Activated CD4-positive, alpha-beta memory T cell treated with anti-CD3 and anti-CD28 coated beads, Interleukin-2, amount 10 ng/mL, durations not matched to agents 7 days and 5 days (primary cell): ENCODE results near the gene CASK. TPM values are rescaled to one million over a fixed set of nuclear protein-coding genes. Genes with fewer than 3 reads are reported as not detected.

Source experiments
- CTCF ChIA-PET: fragments of 350-600 bp; sonication (Branson Sonifier 250); formaldehyde crosslinking; loops from one replicate; lab custom pipeline; 2021; ENCODE audit warnings: antibody characterized with exemption, inconsistent platforms; lab: Charles Lee
- POLR2A ChIA-PET: fragments of 350-600 bp; sonication (Branson Sonifier 250); formaldehyde crosslinking; loops from one replicate; lab custom pipeline; 2021; ENCODE audit warnings: antibody characterized with exemption; lab: Charles Lee
- DNase-seq: peaks from one replicate; pipeline ENCODE4 v3.0.0-alpha.2; 2020
- H3K27ac Mint-ChIP-seq: one replicate; pipeline ENCODE4 v1.8.0; 2021; ENCODE audit warnings: mild to moderate bottlenecking, mixed read lengths
- H3K27me3 Mint-ChIP-seq: one replicate; pipeline ENCODE4 v1.8.0; 2021; ENCODE audit warnings: mixed read lengths
- H3K36me3 Mint-ChIP-seq: one replicate; pipeline ENCODE4 v1.8.0; 2021; ENCODE audit warnings: low read depth, mixed read lengths
- H3K4me1 Mint-ChIP-seq: one replicate; pipeline ENCODE4 v1.8.0; 2021; ENCODE audit warnings: mixed read lengths
- H3K4me3 Mint-ChIP-seq: one replicate; pipeline ENCODE4 v1.8.0; 2021; ENCODE audit warnings: mild to moderate bottlenecking, mixed read lengths
- H3K9me3 Mint-ChIP-seq: one replicate; pipeline ENCODE4 v1.8.0; 2021; ENCODE audit warnings: mixed read lengths
- total RNA-seq, 2 experiments: library from RNA; stranded (reverse); gene quantifications; one replicate each; pipeline ENCODE4 v1.2.3, GENCODE V29; 2021

CASK gene
- total RNA-seq, 2 experiments from 2014 or later, result 30.1 to 32.7 TPM

DNA sequence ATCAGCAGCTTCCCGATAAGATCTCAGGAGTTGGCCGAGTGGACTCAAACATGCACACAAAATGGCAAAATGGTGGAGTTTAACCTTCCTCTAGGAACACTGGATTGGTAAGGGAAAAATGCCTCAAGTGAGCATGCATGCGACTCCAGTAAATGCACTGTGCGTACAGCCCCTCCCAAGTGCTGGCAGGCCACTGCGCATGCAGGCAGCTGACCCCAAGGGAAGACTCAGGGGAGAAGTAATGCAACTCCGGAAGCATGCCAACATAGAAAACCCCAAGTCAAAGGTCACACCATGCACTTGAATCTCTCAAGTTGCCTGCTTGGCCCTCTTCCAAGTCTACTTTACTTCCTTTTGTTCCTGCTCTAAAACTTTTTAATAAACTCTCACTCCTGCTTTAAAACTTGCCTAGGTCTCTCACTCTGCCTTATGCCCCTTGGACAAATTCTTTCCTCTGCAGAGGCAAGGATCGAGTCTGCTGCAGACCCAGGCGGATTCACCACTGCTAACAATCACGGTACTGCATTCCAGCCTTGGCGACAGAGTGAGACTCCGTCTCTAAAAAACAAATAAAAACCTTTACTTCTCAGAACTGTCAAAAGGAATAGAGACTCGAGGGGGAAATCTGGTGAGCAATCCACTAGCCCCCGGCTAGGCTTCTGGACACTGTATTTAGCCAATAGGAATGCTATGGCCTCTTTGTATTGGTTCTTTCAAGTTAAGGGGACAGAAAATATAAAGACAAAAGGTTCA is 442.7 kb downstream of the CASK start:
- CTCF ChIA-PET, result interaction anchor here (0.6 to 1.0 kb wide), 2 partner anchors 32 to 269 kb away, joined by 3 to 4 read pairs; no protein-coding TSS in a partner anchor

GRCh38 chrX:41478381-41478911 is 444.9 kb downstream of the CASK start:
- peaks cover 6% of the 10 kb centered on the region for H3K4me1 Mint-ChIP-seq
- no peaks in the 10 kb centered on the region for H3K9me3 Mint-ChIP-seq
- no peak for DNase-seq
- no peak overlapping the region for H3K4me3 Mint-ChIP-seq
- no peak overlapping the region for H3K27ac Mint-ChIP-seq
- no peaks in the 10 kb centered on the region for H3K36me3 Mint-ChIP-seq
- CTCF ChIA-PET, result no interaction called here
- no peaks in the 10 kb centered on the region for H3K27me3 Mint-ChIP-seq
- POLR2A ChIA-PET, result no interaction called here

More for the DNA sequence above, 442.7 kb downstream of the CASK start:
- H3K9me3 Mint-ChIP-seq, result no peaks in the 10 kb centered on the region
- H3K36me3 Mint-ChIP-seq, result no peaks in the 10 kb centered on the region
- no peak overlapping the region for H3K4me3 Mint-ChIP-seq
- H3K27ac Mint-ChIP-seq, result no peak overlapping the region
- POLR2A ChIA-PET, result no interaction called here
- H3K4me1 Mint-ChIP-seq, result peaks cover 6% of the 10 kb centered on the region
- no peaks in the 10 kb centered on the region for H3K27me3 Mint-ChIP-seq
- DNase-seq, result no peak

GRCh38 chrX:41475591-41476241 is 447.6 kb downstream of the CASK start:
- H3K4me1 Mint-ChIP-seq, result peaks cover 6% of the 10 kb centered on the region
- H3K27me3 Mint-ChIP-seq, result no peaks in the 10 kb centered on the region
- DNase-seq, result no peak
- no peaks in the 10 kb centered on the region for H3K9me3 Mint-ChIP-seq
- no peaks in the 10 kb centered on the region for H3K36me3 Mint-ChIP-seq
- H3K27ac Mint-ChIP-seq, result no peak overlapping the region
- POLR2A ChIA-PET, result no interaction called here
- H3K4me3 Mint-ChIP-seq, result no peak overlapping the region
- CTCF ChIA-PET, result no interaction called here

DNA sequence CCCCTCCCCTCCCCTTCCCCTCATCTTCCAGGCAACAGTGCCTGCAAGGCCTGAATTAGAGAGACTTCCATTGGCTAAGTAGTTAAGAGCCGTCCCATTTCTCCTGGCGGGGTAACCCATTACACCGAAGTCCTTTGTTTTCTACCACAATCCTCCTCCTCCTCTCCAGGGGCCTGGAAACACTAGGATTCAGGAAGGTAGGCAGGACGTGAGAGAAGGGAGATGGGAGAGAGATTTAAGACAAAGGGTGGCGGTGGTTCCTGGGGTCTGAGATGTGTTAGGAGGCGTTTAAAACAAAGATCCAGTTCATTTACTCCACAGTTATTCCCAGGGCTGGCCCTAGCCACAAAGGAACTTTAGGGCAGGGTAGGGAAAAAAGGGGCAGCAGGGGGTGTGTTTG is 448.2 kb downstream of the CASK start:
- Mint-ChIP-seq H3K27me3 (no peaks in the 10 kb centered on the region), H3K36me3 (no peaks in the 10 kb centered on the region), H3K4me3 (no peak overlapping the region), H3K9me3 (no peaks in the 10 kb centered on the region), H3K27ac (no peak overlapping the region), H3K4me1 (peaks cover 6% of the 10 kb centered on the region)
- DNase-seq, result no peak
- CTCF ChIA-PET, result no interaction called here
- POLR2A ChIA-PET, result no interaction called here

GRCh38 chrX:41474726-41475100 is 448.6 kb downstream of the CASK start:
- ChIA-PET CTCF (no interaction called here), POLR2A (no interaction called here)
- no peak for DNase-seq
- H3K4me3 Mint-ChIP-seq, result no peak overlapping the region
- H3K9me3 Mint-ChIP-seq, result no peaks in the 10 kb centered on the region
- no peak overlapping the region for H3K27ac Mint-ChIP-seq
- H3K36me3 Mint-ChIP-seq, result no peaks in the 10 kb centered on the region
- H3K27me3 Mint-ChIP-seq, result no peaks in the 10 kb centered on the region
- H3K4me1 Mint-ChIP-seq, result peaks cover 9% of the 10 kb centered on the region

DNA sequence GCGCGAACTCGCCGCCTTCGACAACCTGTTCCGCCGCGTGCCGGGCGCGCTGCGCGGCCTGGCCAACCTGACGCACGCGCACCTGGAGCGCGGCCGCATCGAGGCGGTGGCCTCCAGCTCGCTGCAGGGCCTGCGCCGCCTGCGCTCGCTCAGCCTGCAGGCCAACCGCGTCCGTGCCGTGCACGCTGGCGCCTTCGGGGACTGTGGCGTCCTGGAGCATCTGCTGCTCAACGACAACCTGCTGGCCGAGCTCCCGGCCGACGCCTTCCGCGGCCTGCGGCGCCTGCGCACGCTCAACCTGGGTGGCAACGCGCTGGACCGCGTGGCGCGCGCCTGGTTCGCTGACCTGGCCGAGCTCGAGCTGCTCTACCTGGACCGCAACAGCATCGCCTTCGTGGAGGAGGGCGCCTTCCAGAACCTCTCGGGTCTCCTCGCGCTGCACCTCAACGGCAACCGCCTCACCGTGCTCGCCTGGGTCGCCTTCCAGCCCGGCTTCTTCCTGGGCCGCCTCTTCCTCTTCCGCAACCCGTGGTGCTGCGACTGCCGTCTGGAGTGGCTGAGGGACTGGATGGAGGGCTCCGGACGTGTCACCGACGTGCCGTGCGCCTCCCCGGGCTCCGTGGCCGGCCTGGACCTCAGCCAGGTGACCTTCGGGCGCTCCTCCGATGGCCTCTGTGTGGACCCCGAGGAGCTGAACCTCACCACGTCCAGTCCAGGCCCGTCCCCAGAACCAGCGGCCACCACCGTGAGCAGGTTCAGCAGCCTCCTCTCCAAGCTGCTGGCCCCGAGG is 449.2 kb downstream of the CASK start:
- H3K27ac Mint-ChIP-seq, result no peak overlapping the region
- no peaks in the 10 kb centered on the region for H3K36me3 Mint-ChIP-seq
- H3K4me1 Mint-ChIP-seq, result peaks cover 9% of the 10 kb centered on the region
- no peaks in the 10 kb centered on the region for H3K9me3 Mint-ChIP-seq
- ChIA-PET CTCF (no interaction called here), POLR2A (no interaction called here)
- no peak overlapping the region for H3K4me3 Mint-ChIP-seq
- no peak for DNase-seq
- H3K27me3 Mint-ChIP-seq, result no peaks in the 10 kb centered on the region

DNA sequence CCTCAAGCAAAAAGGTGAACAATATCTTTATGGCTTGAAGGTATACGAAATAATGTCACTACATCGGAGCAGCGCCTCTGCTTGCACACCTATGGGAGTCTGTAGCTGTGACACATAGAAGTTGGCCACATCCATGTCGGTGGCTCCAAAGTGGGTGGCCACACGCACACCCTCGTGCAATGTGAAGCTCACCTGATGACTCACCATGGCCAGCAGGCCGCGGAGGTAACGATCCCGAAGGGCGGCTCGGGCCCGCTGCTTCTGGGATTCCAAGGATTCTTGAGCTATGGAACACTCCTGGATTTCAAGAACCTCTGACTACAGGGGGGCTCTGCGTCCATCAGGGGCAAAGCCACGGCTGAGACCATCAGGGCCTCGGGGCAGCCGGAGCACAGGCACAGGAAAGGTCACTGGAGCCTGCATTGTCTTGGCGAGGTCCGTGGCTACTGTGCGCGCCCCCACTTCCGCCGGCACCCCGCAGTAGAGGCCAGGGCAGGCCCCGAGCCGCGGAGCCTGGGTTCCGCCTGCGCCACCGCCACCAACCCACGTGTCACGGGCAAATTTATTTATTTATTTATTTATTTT is 451.0 kb downstream of the CASK start:
- ChIA-PET POLR2A (interaction anchor here (0.7 kb wide), 1 partner anchor 13 kb away, joined by 3 read pairs; no protein-coding TSS in a partner anchor), CTCF (no interaction called here)
- no peaks in the 10 kb centered on the region for H3K36me3 Mint-ChIP-seq
- no peaks in the 10 kb centered on the region for H3K9me3 Mint-ChIP-seq
- peaks cover 4% of the 10 kb centered on the region for H3K4me1 Mint-ChIP-seq
- no peaks in the 10 kb centered on the region for H3K27me3 Mint-ChIP-seq
- DNase-seq, result no peak
- no peak overlapping the region for H3K4me3 Mint-ChIP-seq
- H3K27ac Mint-ChIP-seq, result no peak overlapping the region

- peaks cover 4% of the 10 kb centered on the region for H3K4me1 Mint-ChIP-seq
- no peak overlapping the region for H3K27ac Mint-ChIP-seq
- H3K27me3 Mint-ChIP-seq, result no peaks in the 10 kb centered on the region
- DNase-seq, result no peak
- no peaks in the 10 kb centered on the region for H3K36me3 Mint-ChIP-seq
- H3K4me3 Mint-ChIP-seq, result no peak overlapping the region
- ChIA-PET POLR2A (no interaction called here), CTCF (no interaction called here)
- no peaks in the 10 kb centered on the region for H3K9me3 Mint-ChIP-seq
Observed at GRCh38 chrX:41471786-41472185, 451.6 kb downstream of the CASK start.

DNA sequence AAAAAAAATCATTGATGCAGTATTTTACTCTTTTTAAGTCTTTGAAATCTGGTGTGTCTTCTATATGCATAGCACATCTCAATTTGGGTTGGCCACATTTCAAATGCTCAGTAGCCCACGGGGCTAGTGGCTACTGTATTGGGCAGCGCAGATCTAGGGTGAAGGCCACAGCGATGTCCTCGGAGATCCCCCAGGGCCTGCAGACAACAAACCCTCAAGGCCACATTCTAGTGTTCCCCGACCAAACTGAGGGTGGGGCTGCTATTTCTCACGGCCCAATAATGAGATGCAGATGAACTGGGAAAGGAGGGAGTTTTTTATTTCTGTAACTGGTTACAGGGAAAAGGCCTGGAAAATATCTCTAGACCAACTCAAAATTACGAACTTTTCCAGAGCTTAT is 452.6 kb downstream of the CASK start:
- CTCF ChIA-PET, result interaction anchor here (0.6 kb wide), 1 partner anchor 55 kb away, joined by 3 read pairs; no protein-coding TSS in a partner anchor
- H3K4me3 Mint-ChIP-seq, result no peak overlapping the region
- POLR2A ChIA-PET, result no interaction called here

DNA sequence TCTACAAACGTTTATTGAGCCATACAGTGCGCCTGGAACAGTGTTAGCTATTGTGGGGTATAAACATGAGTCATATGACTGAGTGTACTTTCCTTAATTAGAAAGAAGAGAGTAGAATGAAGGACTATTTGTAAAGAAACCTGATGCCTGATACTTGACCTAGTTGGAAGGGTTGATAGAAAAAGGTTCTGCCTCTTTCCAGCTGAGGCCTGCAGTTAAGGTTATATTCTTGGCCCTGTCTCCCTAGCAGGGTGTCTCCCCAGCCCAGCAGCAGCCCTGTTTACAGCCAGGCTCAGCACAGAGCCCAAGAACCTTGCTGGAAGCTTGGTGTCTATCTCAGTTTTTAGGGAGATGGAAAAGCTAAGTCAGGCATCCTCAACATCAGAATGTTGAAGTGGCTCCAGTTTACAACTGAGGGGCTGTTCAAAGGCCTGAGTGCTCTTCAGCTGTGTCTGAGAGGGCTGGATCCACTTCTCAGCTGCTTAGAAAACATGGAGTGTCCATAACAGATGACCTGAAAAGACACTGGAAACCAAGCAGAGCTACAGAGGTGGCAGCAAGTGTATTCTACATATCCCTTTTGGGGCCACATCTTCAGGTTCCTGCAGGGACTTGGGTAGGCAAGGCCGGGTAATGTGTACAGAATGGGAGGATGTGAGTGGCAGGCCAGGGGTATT is 454.6 kb downstream of the CASK start:
- CTCF ChIA-PET, result interaction anchor here (0.6 kb wide), 1 partner anchor 156 kb away, joined by 3 read pairs; no protein-coding TSS in a partner anchor
- H3K36me3 Mint-ChIP-seq, result no peaks in the 10 kb centered on the region
- DNase-seq, result no peak
- no peaks in the 10 kb centered on the region for H3K27me3 Mint-ChIP-seq
- POLR2A ChIA-PET, result interaction anchor here (0.9 kb wide), 1 partner anchor 131 kb away, joined by 3 read pairs; no protein-coding TSS in a partner anchor
- no peaks in the 10 kb centered on the region for H3K9me3 Mint-ChIP-seq
- H3K4me1 Mint-ChIP-seq, result peaks cover 4% of the 10 kb centered on the region
- H3K4me3 Mint-ChIP-seq, result no peak overlapping the region
- H3K27ac Mint-ChIP-seq, result no peak overlapping the region

More for the DNA sequence above, 452.6 kb downstream of the CASK start:
- Mint-ChIP-seq H3K27me3 (no peaks in the 10 kb centered on the region), H3K36me3 (no peaks in the 10 kb centered on the region), H3K4me1 (peaks cover 4% of the 10 kb centered on the region), H3K27ac (no peak overlapping the region), H3K9me3 (no peaks in the 10 kb centered on the region)
- DNase-seq, result no peak
